RWPE2 (cell line): ENCODE measurements around the gene C9orf85.

Source experiments
- ATAC-seq: fragments of 200-7000 bp; cut with Tn5 transposase; 3 replicates; pipeline ENCODE4 v1.9.1; 2021; ENCODE audit warnings: low read depth
- DNase-seq: peaks from one replicate; pipeline ENCODE4 v3.0.0-alpha.2; 2020; ENCODE audit warnings: low spot score
- H3K27ac ChIP-seq: fragments of 450-650 bp; 2 replicates; pipeline ENCODE4 v1.5.1; 2017; ENCODE audit warnings: mild to moderate bottlenecking; ENCODE audit not compliant: poor library complexity, severe bottlenecking
- H3K27me3 ChIP-seq: fragments of 250-450 bp; sonication (Bioruptor Pico); 2 replicates; pipeline ENCODE4 v1.5.1; 2021; ENCODE audit warnings: mild to moderate bottlenecking, moderate library complexity; ENCODE audit not compliant: insufficient read depth, poor library complexity, severe bottlenecking
- H3K36me3 ChIP-seq: fragments of 250-450 bp; sonication (Bioruptor Pico); 2 replicates; pipeline ENCODE4 v1.5.1; 2020; ENCODE audit warnings: low read depth, mild to moderate bottlenecking, moderate library complexity
- H3K4me1 ChIP-seq: fragments of 250-450 bp; sonication (Bioruptor Pico); 2 replicates; pipeline ENCODE4 v1.5.1; 2021; ENCODE audit warnings: mild to moderate bottlenecking, moderate library complexity; ENCODE audit not compliant: insufficient read depth, poor library complexity, severe bottlenecking
- H3K4me3 ChIP-seq: fragments of 250-450 bp; sonication (Bioruptor Pico); 2 replicates; pipeline ENCODE4 v1.5.1; 2021; ENCODE audit warnings: mild to moderate bottlenecking, moderate library complexity; ENCODE audit not compliant: severe bottlenecking
- H3K9me3 ChIP-seq: fragments of 250-450 bp; sonication (Bioruptor Pico); 2 replicates; pipeline ENCODE4 v1.5.1; 2021; ENCODE audit warnings: mild to moderate bottlenecking, moderate library complexity; ENCODE audit not compliant: severe bottlenecking
- CTCF ChIP-seq: fragments of 450-650 bp; IDR thresholded peaks from one replicate; pipeline ENCODE4 v1.5.1; 2017; ENCODE audit warnings: mild to moderate bottlenecking, moderate library complexity; ENCODE audit not compliant: poor library complexity, severe bottlenecking

C9orf85 gene

GRCh38 chr9:71886541-71886940, 24.9 kb upstream of the C9orf85 start:
- Histone ChIP-seq H3K27me3 (no peaks in the 10 kb centered on the region), H3K27ac (no peak overlapping the region), H3K4me1 (no peaks in the 10 kb centered on the region), H3K4me3 (no peak overlapping the region), H3K36me3 (no peaks in the 10 kb centered on the region), H3K9me3 (peaks cover 3% of the 10 kb centered on the region)
- no peak for TF ChIP-seq CTCF
- DNase-seq (no peak), ATAC-seq (no peak)

- Histone ChIP-seq H3K4me1 (no peaks in the 10 kb centered on the region), H3K27ac (no peak overlapping the region), H3K36me3 (no peaks in the 10 kb centered on the region), H3K9me3 (peaks cover 3% of the 10 kb centered on the region), H3K27me3 (no peaks in the 10 kb centered on the region), H3K4me3 (no peak overlapping the region)
- no peak for ATAC-seq
- no peak for TF ChIP-seq CTCF
- DNase-seq = no peak
Observed at GRCh38 chr9:71887362-71887761, 24.1 kb upstream of the C9orf85 start.

- H3K36me3 ChIP-seq = no peaks in the 10 kb centered on the region
- no peak overlapping the region for H3K27ac ChIP-seq
Observed at GRCh38 chr9:71890042-71890679, 21.3 kb upstream of the C9orf85 start.

GRCh38 chr9:71891557-71892189, 19.8 kb upstream of the C9orf85 start:
- ATAC-seq = no peak
- H3K4me1 ChIP-seq = peaks cover 14% of the 10 kb centered on the region

More at GRCh38 chr9:71890042-71890679, 21.3 kb upstream of the C9orf85 start:
- no peak overlapping the region for H3K4me3 ChIP-seq
- no peaks in the 10 kb centered on the region for H3K27me3 ChIP-seq
- H3K4me1 ChIP-seq = peaks cover 3% of the 10 kb centered on the region
- no peak for ATAC-seq
- no peaks in the 10 kb centered on the region for H3K9me3 ChIP-seq
- no peak for DNase-seq
- TF ChIP-seq CTCF = no peak

More at GRCh38 chr9:71891557-71892189, 19.8 kb upstream of the C9orf85 start:
- Histone ChIP-seq H3K27ac (no peak overlapping the region), H3K36me3 (no peaks in the 10 kb centered on the region), H3K27me3 (no peaks in the 10 kb centered on the region), H3K4me3 (no peak overlapping the region), H3K9me3 (no peaks in the 10 kb centered on the region)
- no peak for TF ChIP-seq CTCF
- DNase-seq = no peak
